OCI-LY7 (cell line): ENCODE data around the gene CIB1. TPM values are rescaled to one million over a fixed set of nuclear protein-coding genes. Genes with fewer than 3 reads are reported as not detected.

ENCODE experiments used
- BruUV-seq: library from RNA; stranded (reverse); fragments of 400-500 nt; replicated peaks from 2 replicates; lab custom pipeline; 2021; lab: Mats Ljungman, UMichigan
- CTCF ChIA-PET: fragments of 300-600 bp; sonication (Branson Sonifier 250); formaldehyde crosslinking; loops from one replicate; lab custom pipeline; 2022; ENCODE audit warnings: antibody characterized with exemption; ENCODE audit not compliant: unreplicated experiment; lab: Charles Lee
- POLR2A ChIA-PET: fragments of 300-600 bp; sonication (Branson Sonifier 250); formaldehyde crosslinking; loops from one replicate; lab custom pipeline; 2022; ENCODE audit warnings: antibody characterized with exemption; lab: Charles Lee
- DNase-seq: peaks from one replicate; pipeline ENCODE4 v3.0.0-alpha.2; 2015; ENCODE audit warnings: low spot score
- H2AFZ ChIP-seq: fragments of 200-600 bp; sonication (generic), shearing (Covaris generic); 2 replicates; pipeline ENCODE4 v1.6.1; 2014; ENCODE audit warnings: mild to moderate bottlenecking, antibody characterized with exemption, low read length, moderate library complexity
- H3K27ac ChIP-seq: fragments of 200-600 bp; sonication (generic); 2 replicates; pipeline ENCODE4 v1.5.1; 2014; ENCODE audit warnings: mixed run types, low read depth, mild to moderate bottlenecking, moderate library complexity, low read length, inconsistent platforms; ENCODE audit not compliant: poor library complexity, severe bottlenecking
- H3K36me3 ChIP-seq: fragments of 200-600 bp; sonication (generic); 2 replicates; pipeline ENCODE4 v1.6.1; 2014; ENCODE audit warnings: mild to moderate bottlenecking, antibody characterized with exemption, low read length, moderate library complexity, mixed read lengths; ENCODE audit not compliant: insufficient read depth
- H3K4me1 ChIP-seq: fragments of 200-600 bp; sonication (generic); 2 replicates; pipeline ENCODE4 v1.5.1; 2014; ENCODE audit warnings: mild to moderate bottlenecking, low read length; ENCODE audit not compliant: insufficient read depth, poor library complexity, severe bottlenecking
- H3K4me2 ChIP-seq: fragments of 200-600 bp; sonication (generic); 2 replicates; pipeline ENCODE4 v1.6.1; 2014; ENCODE audit warnings: mild to moderate bottlenecking, low read length
- H3K4me3 ChIP-seq: fragments of 200-600 bp; sonication (generic); 2 replicates; pipeline ENCODE4 v1.5.1; 2014; ENCODE audit warnings: mild to moderate bottlenecking, low read depth, low read length; ENCODE audit not compliant: poor library complexity, severe bottlenecking
- H3K79me2 ChIP-seq: fragments of 200-600 bp; sonication (generic); 2 replicates; pipeline ENCODE4 v1.6.1; 2016; ENCODE audit warnings: low read depth, mild to moderate bottlenecking, low read length, moderate library complexity, mixed read lengths; ENCODE audit not compliant: insufficient read depth
- H3K9me2 ChIP-seq: fragments of 200-600 bp; sonication (generic); 2 replicates; pipeline ENCODE4 v1.6.1; 2016; ENCODE audit warnings: mild to moderate bottlenecking, low read length, mixed read lengths; ENCODE audit not compliant: insufficient read depth
- H3K9me3 ChIP-seq: fragments of 200-600 bp; sonication (generic); 2 replicates; pipeline ENCODE4 v1.6.1; 2014; ENCODE audit warnings: mild to moderate bottlenecking, mixed run types, low read length, mixed read lengths
- H4K20me1 ChIP-seq: fragments of 200-600 bp; sonication (generic); 2 replicates; pipeline ENCODE4 v1.6.1; 2014; ENCODE audit warnings: mild to moderate bottlenecking, antibody characterized with exemption, low read length, moderate library complexity, mixed read lengths; ENCODE audit not compliant: insufficient read depth
- CTCF ChIP-seq: fragments of 200-600 bp; sonication (generic); conservative IDR thresholded peaks from 2 replicates; pipeline ENCODE4 v1.5.1; 2014; ENCODE audit warnings: mild to moderate bottlenecking, antibody characterized with exemption, low read length, moderate library complexity, mixed read lengths
- EZH2phosphoT487 ChIP-seq: fragments of 200-600 bp; sonication (generic); IDR thresholded peaks from 2 replicates; pipeline ENCODE4 v1.6.1; 2018; ENCODE audit warnings: low read depth, borderline replicate concordance, mild to moderate bottlenecking, mixed run types, antibody characterized with exemption, low read length, moderate library complexity, mixed read lengths
- intact Hi-C: fragments of 100-400 bp; cut with micrococcal nuclease; formaldehyde crosslinking; loops from one replicate; pipeline ENCODE4 v1.10.0; 2022; ENCODE audit not compliant: unreplicated experiment
- total RNA-seq, 2 experiments: library from RNA; depleted of rRNA in 1 of 2; stranded (reverse); fragments of >200 nt in 1 of 2; shearing (Covaris generic) in 1 of 2; gene quantifications; 2 replicates each; pipeline ENCODE4 v1.2.3, GENCODE V29; 2014 to 2022

The CIB1 gene
- total RNA-seq, 2 experiments from 2014 or later, result 52.8 to 54.5 TPM

GRCh38 chr15:90207252-90207651 lies 26.5 kb downstream of the CIB1 start:
- no peak overlapping the region for H3K27ac ChIP-seq
- TF ChIP-seq EZH2phosphoT487 (no peak), CTCF (no peak)
- intact Hi-C loops, result no loop called here
- CTCF ChIA-PET, result no interaction called here
- H4K20me1 ChIP-seq, result 0 out of 2 replicates have a peak, but pooled peaks cover under 1% of the 10 kb centered on the region
- no peaks in the 10 kb centered on the region for H3K9me3 ChIP-seq
- H3K36me3 ChIP-seq, result no peaks in the 10 kb centered on the region
- no peaks in the 10 kb centered on the region for H3K9me2 ChIP-seq
- peaks cover 3% of the 10 kb centered on the region for H3K4me1 ChIP-seq
- no peak overlapping the region for H2AFZ ChIP-seq
- no peak overlapping the region for H3K4me3 ChIP-seq
- no peaks in the 10 kb centered on the region for H3K79me2 ChIP-seq
- DNase-seq, result no peak
- POLR2A ChIA-PET, result interaction anchor here (1.6 kb wide), 1 partner anchor 15 kb away, joined by 5 read pairs; no protein-coding TSS in a partner anchor
- no peak overlapping the region for H3K4me2 ChIP-seq
- no TSS peak for BruUV-seq

GRCh38 chr15:90205886-90206285 lies 27.9 kb downstream of the CIB1 start:
- Histone ChIP-seq H3K4me3 (no peak overlapping the region), H3K79me2 (no peaks in the 10 kb centered on the region), H4K20me1 (0 out of 2 replicates have a peak, but pooled peaks cover 5% of the 10 kb centered on the region), H3K9me2 (no peaks in the 10 kb centered on the region), H2AFZ (no peak overlapping the region), H3K4me2 (no peak overlapping the region), H3K27ac (no peak overlapping the region), H3K9me3 (no peaks in the 10 kb centered on the region), H3K36me3 (no peaks in the 10 kb centered on the region), H3K4me1 (peaks cover 9% of the 10 kb centered on the region)
- ChIA-PET CTCF (no interaction called here), POLR2A (interaction anchor here (1.0 kb wide), 1 partner anchor 9 kb away, joined by 4 read pairs; no protein-coding TSS in a partner anchor)
- TF ChIP-seq EZH2phosphoT487, result no peak
- no peak for TF ChIP-seq CTCF
- intact Hi-C loops, result no loop called here
- BruUV-seq, result no TSS peak
- DNase-seq, result no peak

GRCh38 chr15:90205050-90205848 lies 28.5 kb downstream of the CIB1 start:
- TF ChIP-seq EZH2phosphoT487 (no peak), CTCF (no peak)
- Histone ChIP-seq H3K36me3 (no peaks in the 10 kb centered on the region), H3K4me3 (no peak overlapping the region), H3K9me2 (no peaks in the 10 kb centered on the region), H3K4me1 (peaks cover 15% of the 10 kb centered on the region), H3K4me2 (no peak overlapping the region), H2AFZ (no peak overlapping the region), H4K20me1 (0 out of 2 replicates have a peak, but pooled peaks cover 5% of the 10 kb centered on the region), H3K79me2 (no peaks in the 10 kb centered on the region), H3K27ac (no peak overlapping the region), H3K9me3 (no peaks in the 10 kb centered on the region)
- no TSS peak for BruUV-seq
- ChIA-PET CTCF (no interaction called here), POLR2A (interaction anchor here (0.6 to 1.0 kb wide), 2 partner anchors 9 to 772 kb away, joined by 4 read pairs; no protein-coding TSS in a partner anchor)
- no peak for DNase-seq
- intact Hi-C loops, result no loop called here
